Cortex of kidney (tissue), 1 donor: ENCODE measurements around the gene RFX5.
"Not testable (repeated sequence)": the region's sequence is repeated elsewhere in the genome, so short reads cannot be mapped to it uniquely, and the experiment has no call there.

Source experiments
- DNase-seq: peaks from one replicate; lab custom pipeline; 2025; lab: John Stamatoyannopoulos, UW

The RFX5 gene

DNA sequence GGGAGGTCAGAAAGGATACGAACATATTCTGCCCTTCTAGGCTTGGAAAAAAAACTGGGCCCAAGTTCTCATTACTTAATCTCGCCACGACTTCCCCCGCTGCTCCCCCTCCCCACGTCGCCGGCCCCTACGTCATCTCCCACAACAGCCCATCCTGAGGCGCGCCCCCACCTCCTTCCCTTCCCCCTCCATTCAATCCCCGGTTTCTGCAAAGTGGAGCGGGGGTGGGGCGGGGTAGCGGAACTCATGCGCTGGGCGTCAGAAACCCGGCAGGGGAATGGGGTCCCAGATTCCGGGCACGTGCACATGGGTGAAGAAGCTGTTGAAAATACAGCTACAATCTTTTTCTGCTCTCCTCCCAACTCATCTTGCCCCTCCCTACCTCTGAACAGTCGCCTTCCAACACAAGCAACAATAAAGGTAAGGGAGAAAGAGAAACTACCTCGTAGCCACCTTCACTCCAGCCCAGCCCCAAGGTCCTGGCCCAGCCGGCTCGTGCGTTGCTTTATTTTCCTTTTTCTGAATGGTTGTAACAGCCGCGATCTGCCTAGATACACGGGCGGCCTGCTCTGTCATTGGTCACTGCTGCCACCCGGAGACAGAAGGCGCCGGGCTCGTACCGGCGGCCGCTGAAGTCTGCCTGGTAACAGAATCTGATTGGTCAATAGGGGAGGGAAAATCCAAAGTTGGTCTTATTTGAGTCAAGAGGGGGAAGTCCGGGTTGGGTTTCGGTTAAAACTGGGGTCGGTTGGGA is at the start of gene RFX5:
RFX5 (minus strand) TSS at position 484 of the 754 bp plus-strand sequence. CDS start 932 bp downstream, outside the sequence.
- DNase-seq = no peak

GRCh38 chr1:151396265-151396664 is 49.2 kb upstream of the RFX5 start:
- not testable (repeated sequence) for DNase-seq

DNA sequence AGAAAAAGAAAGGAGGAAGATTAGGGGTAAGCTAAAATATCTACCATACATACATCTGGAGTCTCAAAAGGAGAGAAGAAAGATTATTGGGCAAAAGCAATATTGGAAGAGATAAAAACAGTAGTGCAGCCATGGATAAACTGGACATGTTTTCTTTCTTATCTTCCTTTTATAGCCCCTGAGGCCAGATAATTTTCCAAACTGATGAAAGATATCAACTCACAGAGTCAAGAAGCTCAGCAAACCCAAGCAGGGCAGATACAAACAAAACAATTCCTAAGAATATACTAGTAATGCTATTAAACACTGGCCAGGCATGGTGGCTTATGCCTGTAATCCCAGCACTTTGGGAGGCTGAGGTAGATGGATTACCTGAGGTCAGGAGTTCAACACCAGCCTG is 46.5 kb upstream of the RFX5 start:
- DNase-seq = no peak

GRCh38 chr1:151391079-151391563 is 44.1 kb upstream of the RFX5 start:
- DNase-seq = no peak

- not testable (repeated sequence) for DNase-seq
Observed at GRCh38 chr1:151390221-151391078, 43.4 kb upstream of the RFX5 start.

DNA sequence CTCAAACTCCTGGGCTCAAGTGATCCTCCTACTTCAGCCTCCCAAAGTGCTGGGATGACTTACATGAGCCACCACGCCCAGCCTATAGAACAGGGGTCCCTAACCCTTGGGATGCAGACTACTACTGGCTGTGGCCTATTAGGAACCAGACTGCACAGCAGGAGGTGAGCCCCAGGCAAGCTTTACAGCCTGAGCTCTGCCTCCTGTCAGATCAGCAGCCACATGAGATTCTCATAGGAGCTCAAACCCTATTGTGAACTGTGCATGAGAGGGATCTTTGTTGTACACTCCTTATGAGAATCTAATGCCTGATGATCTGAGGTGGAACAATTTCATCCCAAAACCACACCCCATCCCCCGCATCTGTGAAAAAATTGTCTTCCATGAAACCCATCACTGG is 39.0 kb upstream of the RFX5 start:
- no peak for DNase-seq

DNA sequence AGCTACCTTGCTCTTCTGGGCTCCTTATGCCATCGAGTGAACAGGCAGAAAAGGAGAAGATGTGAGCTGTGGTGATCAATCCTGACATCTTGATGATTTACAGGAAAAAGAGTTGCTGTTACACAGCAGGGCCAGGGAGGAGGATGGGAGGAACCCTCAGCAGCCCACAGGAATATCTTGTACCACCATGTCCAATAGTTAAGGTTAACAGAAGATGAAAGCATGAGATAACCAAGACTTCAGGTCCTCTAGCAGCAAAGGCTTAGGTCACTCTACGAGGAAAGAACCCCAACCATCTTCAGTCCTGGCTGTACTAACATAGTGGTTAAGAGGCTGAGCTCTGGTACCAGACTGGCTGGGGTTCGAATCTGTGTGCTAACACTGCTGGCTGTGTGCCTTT is 37.5 kb upstream of the RFX5 start:
- DNase-seq = no peak

- DNase-seq = no peak
Observed at GRCh38 chr1:151377150-151377884, 30.3 kb upstream of the RFX5 start.

GRCh38 chr1:151373196-151373595 is 26.1 kb upstream of the RFX5 start:
- DNase-seq = no peak

DNA sequence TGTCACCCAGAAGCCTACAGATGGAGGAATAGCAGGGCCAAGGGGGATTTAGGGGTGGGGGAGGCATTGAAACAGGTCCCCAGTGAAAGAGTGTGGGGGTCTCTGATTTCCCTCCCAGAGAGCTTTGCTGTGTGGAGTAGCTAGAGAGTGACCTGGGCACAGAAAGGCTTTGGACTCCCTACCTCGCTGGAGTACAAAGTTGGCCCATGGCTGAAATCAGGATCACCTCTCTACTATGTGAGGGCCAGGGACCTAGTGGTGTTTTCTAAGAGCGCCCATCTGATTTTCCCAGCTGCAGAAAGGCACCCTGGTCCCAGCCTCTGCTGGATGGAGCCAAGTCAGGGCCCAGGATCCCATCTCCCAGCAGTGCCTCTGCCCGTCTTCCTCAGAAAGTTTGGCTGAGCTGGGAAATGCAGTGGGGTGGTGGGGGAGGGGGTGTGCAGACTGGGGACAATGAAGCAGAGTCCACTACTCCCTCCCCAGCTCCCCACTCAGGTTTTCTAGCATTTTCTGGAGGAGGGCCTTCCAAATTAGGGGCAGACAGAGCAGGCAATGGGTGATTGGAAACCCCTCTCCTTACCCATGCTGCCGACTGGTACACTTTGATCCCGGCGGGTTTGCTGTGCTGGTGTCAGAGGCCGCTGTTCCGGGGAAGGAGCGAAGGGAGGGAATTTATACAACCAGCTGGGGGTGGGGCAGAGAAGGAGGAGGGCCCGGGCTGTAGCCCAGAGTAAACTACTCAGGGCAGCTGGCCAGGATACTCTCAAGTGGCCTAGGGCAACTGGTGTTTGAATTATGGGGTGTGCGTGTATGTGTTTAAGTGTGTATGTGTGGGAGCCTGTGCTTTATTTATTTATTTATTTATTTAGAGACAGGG is 25.2 kb upstream of the RFX5 start, which contains the start of gene SELENBP1:
SELENBP1 (minus strand) TSS at position 648 of the 877 bp plus-strand sequence; CDS start at position 584, 64 bp downstream.
- no peak for DNase-seq

DNA sequence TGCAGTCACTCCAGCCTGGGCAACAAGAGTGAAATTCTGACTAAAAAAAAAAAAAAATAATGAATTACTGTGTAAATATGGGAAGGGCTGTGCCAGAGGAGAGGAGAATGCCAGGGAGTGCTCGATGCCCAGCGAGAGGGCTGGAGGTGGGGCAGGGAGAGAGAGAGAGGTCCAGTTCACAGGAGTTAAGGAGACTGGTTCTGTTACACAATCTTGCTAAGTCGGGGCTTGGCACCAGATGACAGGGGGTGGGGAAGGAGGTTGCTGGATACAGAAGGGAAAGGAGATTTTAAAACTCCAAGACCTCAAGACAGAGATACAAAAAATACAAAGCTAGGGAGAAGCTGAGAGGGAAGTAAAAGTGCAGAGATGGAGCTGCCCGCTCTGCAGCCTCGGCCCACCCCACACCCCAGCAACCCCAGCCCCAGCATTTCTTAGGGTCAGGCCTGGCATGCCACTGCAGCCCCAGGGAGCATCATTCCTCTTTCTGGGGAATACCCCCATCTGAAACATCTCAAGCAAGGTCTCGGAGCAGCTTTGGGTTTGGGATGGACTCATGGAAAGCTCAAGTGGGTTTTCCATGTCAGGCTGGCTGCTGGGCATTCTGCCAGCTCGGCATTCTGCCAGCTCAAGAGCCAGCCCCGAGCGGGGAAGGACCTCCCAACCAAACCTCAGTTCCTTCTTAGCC is 24.5 kb upstream of the RFX5 start:
- no peak for DNase-seq

DNA sequence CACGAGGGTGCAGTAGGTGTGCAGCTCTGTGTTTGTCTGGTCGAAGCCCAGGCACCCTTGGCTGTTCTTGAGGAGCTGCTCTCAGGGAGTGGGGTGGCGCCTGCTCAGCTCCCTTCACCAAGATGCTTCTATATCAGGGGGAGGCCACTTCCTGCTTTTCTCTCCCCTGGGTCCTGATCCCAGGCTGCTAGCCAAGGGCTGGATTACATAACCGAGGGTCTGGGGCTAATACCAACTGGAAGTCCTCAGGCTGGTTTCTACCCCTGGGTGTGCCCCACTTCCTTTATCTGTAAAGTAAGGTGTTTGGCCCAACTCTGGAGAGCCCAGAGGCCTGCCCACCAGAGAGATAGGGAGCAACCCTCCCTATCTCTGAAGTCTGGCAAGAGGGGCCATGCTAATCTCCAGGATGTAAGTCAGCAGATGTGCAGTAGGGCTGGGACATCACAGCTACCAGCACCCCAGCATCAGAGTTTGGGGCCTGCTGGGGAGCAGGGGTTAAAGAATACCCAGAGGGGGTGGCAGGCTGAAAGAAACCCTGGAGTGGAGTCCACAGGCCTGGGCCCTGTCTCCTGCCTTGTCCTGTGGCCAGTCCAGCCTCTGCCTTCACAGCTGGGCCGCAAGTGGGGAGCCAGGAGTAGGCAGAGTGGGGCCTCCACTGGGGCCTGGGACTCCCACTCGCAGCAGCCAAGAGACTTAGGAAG is 23.3 kb upstream of the RFX5 start:
- no peak for DNase-seq

DNA sequence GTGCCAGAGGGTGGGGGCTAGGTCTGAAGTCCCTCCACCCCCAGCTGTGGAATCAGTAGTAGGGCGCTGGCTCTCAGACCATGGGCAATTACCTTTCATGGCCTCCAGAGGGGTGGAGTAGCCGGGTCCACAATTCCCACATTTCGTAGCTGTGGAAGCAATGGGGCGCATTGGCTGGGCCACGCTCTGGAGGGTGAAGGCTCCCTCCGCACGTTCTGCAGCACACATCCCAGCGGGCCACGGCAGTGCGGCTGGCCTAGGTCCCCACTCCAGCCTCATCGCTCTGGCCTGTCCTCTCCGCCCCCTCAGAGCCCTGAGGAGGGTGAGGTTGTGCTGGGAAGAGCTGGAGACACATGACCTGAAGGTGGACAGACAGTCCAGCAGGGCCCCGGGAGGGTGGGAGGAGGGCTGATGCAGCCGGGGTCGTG is 22.6 kb upstream of the RFX5 start:
- no peak for DNase-seq

GRCh38 chr1:151369302-151369610 is 22.2 kb upstream of the RFX5 start:
- DNase-seq = no peak

DNA sequence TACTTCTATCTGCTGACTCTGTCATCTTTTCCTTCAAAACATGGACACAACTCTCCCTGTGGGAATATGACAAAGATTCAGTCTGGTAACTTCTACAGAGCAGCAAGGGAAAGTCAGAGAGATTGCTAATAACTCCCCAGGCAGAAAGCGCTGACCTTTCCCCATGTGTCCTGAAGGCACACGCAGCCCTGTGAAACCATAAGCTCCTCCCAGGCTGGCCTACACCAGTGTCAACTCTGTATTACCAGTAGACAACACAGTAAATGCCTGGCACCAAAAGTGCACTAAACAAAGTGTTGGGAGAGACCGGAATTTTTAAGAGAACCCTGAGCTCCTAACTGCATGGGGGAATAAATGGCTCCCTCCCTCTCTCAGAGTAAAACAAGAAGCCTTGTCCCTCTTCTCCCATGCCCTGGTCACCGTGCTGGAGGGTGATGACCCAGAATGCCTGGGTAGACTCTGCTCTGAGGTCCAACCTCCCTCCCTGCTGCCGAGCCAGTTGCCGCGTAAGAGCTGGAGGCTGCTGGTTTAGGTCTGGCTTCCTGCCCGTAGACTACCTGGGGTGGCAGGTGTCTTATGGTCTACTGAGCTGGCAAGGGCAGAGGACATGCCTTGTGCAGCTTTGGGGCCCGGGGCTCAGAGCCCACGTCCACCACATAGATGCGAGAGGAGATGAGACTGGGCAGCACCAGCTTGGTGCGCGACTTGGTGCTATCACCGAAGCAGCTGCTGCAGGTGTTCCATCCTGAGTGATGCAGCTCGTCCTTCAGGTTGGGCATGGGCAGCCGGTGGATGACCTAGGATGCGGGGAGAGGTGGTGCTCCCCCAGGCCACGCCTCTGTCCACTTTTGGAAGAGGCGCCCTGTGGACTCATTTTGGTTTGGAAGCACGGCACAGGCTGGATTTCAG is 21.6 kb upstream of the RFX5 start:
- no peak for DNase-seq

DNA sequence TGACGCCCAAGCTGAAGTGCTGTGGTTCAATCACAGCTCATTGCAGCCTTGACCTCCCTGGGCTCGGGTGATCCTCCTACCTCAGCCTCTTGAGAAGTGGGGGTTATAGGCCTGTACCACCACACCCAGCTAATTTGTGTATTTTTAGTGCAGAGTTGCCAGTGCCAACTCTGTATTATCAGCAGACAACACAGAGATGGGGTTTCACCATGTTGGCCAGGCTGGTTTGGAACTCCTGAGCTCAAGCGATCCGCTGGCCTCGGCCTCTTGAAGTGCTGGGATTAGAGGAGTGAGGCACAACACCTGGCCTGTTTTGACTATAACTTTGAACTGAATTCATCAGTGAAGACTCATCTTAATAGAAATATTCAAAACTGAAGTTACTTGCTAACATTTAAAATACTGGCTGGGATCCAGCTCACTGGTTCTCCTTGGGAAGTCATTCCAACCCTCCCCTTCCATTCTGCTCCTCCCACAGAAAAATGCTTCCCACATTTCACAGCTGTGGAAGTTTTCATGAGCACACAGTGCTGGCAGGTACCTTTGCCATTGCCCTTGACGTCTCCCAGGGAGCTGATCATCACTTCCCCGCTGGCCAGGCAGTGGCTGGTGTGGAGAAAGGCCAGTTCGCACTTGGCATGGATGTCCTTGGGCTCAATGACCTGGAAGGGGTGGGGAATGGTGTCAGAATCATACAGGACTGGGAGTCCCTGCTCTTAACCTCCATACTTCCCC is 20.8 kb upstream of the RFX5 start:
- no peak for DNase-seq

DNA sequence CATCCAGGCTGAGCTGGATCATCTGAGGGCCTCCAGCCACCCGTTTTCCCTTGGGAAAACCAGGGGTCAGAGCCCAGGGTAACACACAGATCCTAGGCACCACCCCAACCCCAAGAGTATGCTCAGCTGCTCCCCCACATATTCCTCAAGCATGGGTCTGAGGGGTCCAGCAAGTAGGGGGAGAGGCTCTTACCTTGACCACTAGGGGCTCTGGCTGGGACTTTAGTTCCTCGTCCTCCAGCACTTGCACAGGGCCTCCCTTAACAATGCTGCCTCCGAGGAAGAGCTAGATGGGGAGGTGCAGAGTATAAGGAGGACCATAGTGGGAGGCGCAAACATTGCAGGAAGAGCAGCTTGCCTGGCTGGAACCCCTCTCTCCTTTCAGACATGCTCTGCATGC is 17.9 kb upstream of the RFX5 start:
- no peak for DNase-seq
